Fibroblast of lung (primary cell): ENCODE results near the gene CHST8. TPM values are rescaled to one million over a fixed set of nuclear protein-coding genes. Genes with fewer than 3 reads are reported as not detected.

Experiments
- DNase-seq, 2 donors: peaks; one replicate each; pipeline versions ENCODE4 v3.0.0 to v3.0.0-alpha.2; 2010; ENCODE audit warnings: low read depth in 2 of 2
- H2AFZ ChIP-seq: 2 replicates; pipeline ENCODE4 v1.5.1; 2012; ENCODE audit warnings: low read length, control low read depth, inconsistent platforms
- H3K27ac ChIP-seq: 2 replicates; pipeline ENCODE4 v1.5.1; 2011; ENCODE audit warnings: low read length, control low read depth; ENCODE audit not compliant: insufficient read depth
- H3K27me3 ChIP-seq: 2 replicates; pipeline ENCODE4 v1.5.1; 2011; ENCODE audit warnings: mild to moderate bottlenecking, low read length; ENCODE audit not compliant: control insufficient read depth, insufficient read depth
- H3K36me3 ChIP-seq: 2 replicates; pipeline ENCODE4 v1.5.1; 2011; ENCODE audit warnings: low read length; ENCODE audit not compliant: control insufficient read depth, insufficient read depth
- H3K4me1 ChIP-seq: 2 replicates; pipeline ENCODE4 v1.5.1; 2011; ENCODE audit warnings: low read length; ENCODE audit not compliant: control insufficient read depth, insufficient read depth; ENCODE audit errors: extremely low read depth
- H3K4me2 ChIP-seq: 2 replicates; pipeline ENCODE4 v1.5.1; 2011; ENCODE audit warnings: low read length, control low read depth; ENCODE audit not compliant: insufficient read depth; ENCODE audit errors: extremely low read depth
- H3K4me3 ChIP-seq, 4 experiments: fragments of 200-600 bp in 1 of 4; sonication (generic) in 1 of 4; replicated peaks in 1 of 4; 2 replicates each; pipeline ENCODE4 v1.5.1; 2011 to 2016; ENCODE audit warnings: low read length in 4 of 4, low read depth in 3 of 4, mild to moderate bottlenecking in 3 of 4, control low read depth in 2 of 4, inconsistent platforms in 1 of 4, mixed read lengths in 1 of 4; ENCODE audit not compliant: insufficient read depth in 1 of 4; ENCODE audit errors: control extremely low read depth in 1 of 4
- H3K79me2 ChIP-seq: 2 replicates; pipeline ENCODE4 v1.5.1; 2012; ENCODE audit warnings: mild to moderate bottlenecking, low read length, inconsistent platforms; ENCODE audit not compliant: control insufficient read depth, insufficient read depth
- H3K9ac ChIP-seq: 2 replicates; pipeline ENCODE4 v1.5.1; 2011; ENCODE audit warnings: mild to moderate bottlenecking, low read length, control low read depth; ENCODE audit not compliant: insufficient read depth
- H3K9me3 ChIP-seq: 2 replicates; pipeline ENCODE4 v1.5.1; 2012; ENCODE audit warnings: low read depth, low read length; ENCODE audit not compliant: control insufficient read depth, insufficient read depth
- H4K20me1 ChIP-seq: 2 replicates; pipeline ENCODE4 v1.5.1; 2011; ENCODE audit warnings: low read length; ENCODE audit not compliant: control insufficient read depth, insufficient read depth; ENCODE audit errors: extremely low read depth
- CTCF ChIP-seq, 2 donors: IDR thresholded peaks in 1 of 2; conservative IDR thresholded peaks in 1 of 2; 1 replicate in 1 of 2; 2 replicates in 1 of 2; pipeline ENCODE4 v1.5.1; 2011 to 2012; ENCODE audit warnings: low read length in 2 of 2, control low read depth in 1 of 2, inconsistent platforms in 1 of 2, low read depth in 1 of 2, mild to moderate bottlenecking in 1 of 2
- EZH2 ChIP-seq: IDR thresholded peaks from 2 replicates; pipeline ENCODE4 v1.5.1; 2012; ENCODE audit warnings: low read length, control low read depth, mild to moderate bottlenecking; ENCODE audit errors: missing control alignments
- polyA plus RNA-seq, 2 donors: library from polyadenylated mRNA; depleted of rRNA in 1 of 2; stranded (reverse) in 1 of 2; unstranded in 1 of 2; fragments of >200 nt; gene quantifications; 2 replicates each; pipeline ENCODE4 v1.2.1, GENCODE V29; 2011 to 2012; ENCODE audit warnings: missing spikeins in 1 of 2
- total RNA-seq: library from RNA; depleted of rRNA; stranded (reverse); fragments of >200 nt; gene quantifications from 2 replicates; pipeline ENCODE4 v1.2.1, GENCODE V29; 2014

Gene CHST8
- total and polyA plus RNA-seq, 2 donors (not counting 1 experiment from before 2014, with no cell fraction given) = not detected

DNA sequence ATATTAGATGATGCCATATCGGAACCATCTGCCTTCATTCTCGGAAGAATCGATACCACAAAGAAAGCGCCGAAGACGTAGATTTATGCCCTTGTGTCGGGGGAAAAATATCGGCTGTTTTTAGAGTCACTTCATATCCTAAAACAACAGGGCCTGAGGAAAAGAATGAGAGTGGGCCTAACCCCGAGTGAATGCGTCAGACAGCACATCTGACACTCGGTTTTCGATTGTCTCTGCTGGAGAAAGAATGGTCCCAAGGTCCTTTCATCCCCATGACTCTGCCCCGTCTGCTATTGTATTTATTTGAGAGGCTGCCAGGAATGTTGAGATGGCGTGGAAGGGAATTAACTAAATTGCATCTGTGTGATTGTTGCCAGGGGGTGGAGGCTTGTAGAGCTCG is 46.1 kb downstream of the CHST8 start:
- Histone ChIP-seq H3K9me3 (no peaks in the 10 kb centered on the region), H4K20me1 (no peaks in the 10 kb centered on the region), H3K27ac (no peak overlapping the region), H3K36me3 (no peaks in the 10 kb centered on the region), H3K79me2 (no peaks in the 10 kb centered on the region), H2AFZ (no peak overlapping the region), H3K4me1 (no peaks in the 10 kb centered on the region), H3K4me2 (no peak overlapping the region), H3K9ac (no peak overlapping the region), H3K4me3 (no peak overlapping the region), H3K27me3 (no peaks in the 10 kb centered on the region)
- TF ChIP-seq EZH2 (no peak), CTCF (conservative IDR thresholded peaks at IDR 0.05 in 1 of 2, IDR thresholded peaks at IDR 0.05 in 1 of 2; ENCODE audit: low read depth in 1 of 2, low read length in 2 of 2) (no peak)
- no peak for DNase-seq

- no peaks in the 10 kb centered on the region for H4K20me1 ChIP-seq
- H3K36me3 ChIP-seq = no peaks in the 10 kb centered on the region
- no peak overlapping the region for H3K4me2 ChIP-seq
- no peak for TF ChIP-seq CTCF (conservative IDR thresholded peaks at IDR 0.05 in 1 of 2, IDR thresholded peaks at IDR 0.05 in 1 of 2; ENCODE audit: low read depth in 1 of 2, low read length in 2 of 2)
- no peaks in the 10 kb centered on the region for H3K27me3 ChIP-seq
- no peak overlapping the region for H2AFZ ChIP-seq
- no peaks in the 10 kb centered on the region for H3K79me2 ChIP-seq
- H3K27ac ChIP-seq = no peak overlapping the region
- no peaks in the 10 kb centered on the region for H3K4me1 ChIP-seq
- H3K9ac ChIP-seq = no peak overlapping the region
- no peak for DNase-seq
- no peak overlapping the region for H3K4me3 ChIP-seq
- no peaks in the 10 kb centered on the region for H3K9me3 ChIP-seq
Measured at GRCh38 chr19:33668968-33669367, 47.2 kb downstream of the CHST8 start.

DNA sequence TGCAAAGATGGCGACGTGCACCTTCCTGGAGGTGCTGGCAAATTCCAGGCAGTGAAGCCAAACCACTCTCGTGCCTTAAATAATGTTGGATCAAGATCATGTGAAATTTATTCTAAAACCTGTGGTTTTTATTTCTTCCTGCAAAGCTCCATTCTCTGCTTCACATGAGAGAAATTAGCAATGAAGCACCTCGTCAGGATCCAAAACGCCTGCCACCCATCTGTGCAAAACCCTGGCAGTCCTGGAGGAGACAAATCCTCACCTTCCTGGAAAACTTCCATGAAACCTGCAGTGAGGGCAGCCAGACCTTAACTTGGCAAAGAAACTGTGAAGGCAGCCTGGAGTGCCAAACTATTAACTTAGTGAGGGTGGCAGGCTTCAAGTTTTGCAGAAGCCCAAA is 47.6 kb downstream of the CHST8 start:
- no peaks in the 10 kb centered on the region for H3K27me3 ChIP-seq
- no peak overlapping the region for H3K27ac ChIP-seq
- H3K79me2 ChIP-seq = no peaks in the 10 kb centered on the region
- no peak overlapping the region for H3K4me2 ChIP-seq
- TF ChIP-seq EZH2 = no peak
- TF ChIP-seq CTCF (conservative IDR thresholded peaks at IDR 0.05 in 1 of 2, IDR thresholded peaks at IDR 0.05 in 1 of 2; ENCODE audit: low read depth in 1 of 2, low read length in 2 of 2) = no peak
- H3K36me3 ChIP-seq = no peaks in the 10 kb centered on the region
- no peak overlapping the region for H3K9ac ChIP-seq
- H3K4me3 ChIP-seq = no peak overlapping the region
- no peaks in the 10 kb centered on the region for H4K20me1 ChIP-seq
- H2AFZ ChIP-seq = no peak overlapping the region
- H3K9me3 ChIP-seq = no peaks in the 10 kb centered on the region
- DNase-seq = no peak
- H3K4me1 ChIP-seq = no peaks in the 10 kb centered on the region
